ENCODE measurements around the gene SLC9B2. TPM values are rescaled to one million over a fixed set of nuclear protein-coding genes. Genes with fewer than 3 reads are reported as not detected.

The SLC9B2 gene
- total RNA-seq (1 to 10 TPM; 2.7 to 8.6 (median 5.5) TPM), polyA plus RNA-seq (1 to 10 TPM; 3.4 to 6.0 (median 4.2) TPM)
- long read RNA-seq, donor 1, partial matches to known transcripts = 0 of 2 reads
- long read RNA-seq, donor 1, other reads (novel, unspliced or antisense) = 1 of 2 reads
- long read RNA-seq, donor 2, partial matches to known transcripts = 0 of 1 reads
- long read RNA-seq, donor 2, other reads (novel, unspliced or antisense) = 1 of 1 reads

DNA sequence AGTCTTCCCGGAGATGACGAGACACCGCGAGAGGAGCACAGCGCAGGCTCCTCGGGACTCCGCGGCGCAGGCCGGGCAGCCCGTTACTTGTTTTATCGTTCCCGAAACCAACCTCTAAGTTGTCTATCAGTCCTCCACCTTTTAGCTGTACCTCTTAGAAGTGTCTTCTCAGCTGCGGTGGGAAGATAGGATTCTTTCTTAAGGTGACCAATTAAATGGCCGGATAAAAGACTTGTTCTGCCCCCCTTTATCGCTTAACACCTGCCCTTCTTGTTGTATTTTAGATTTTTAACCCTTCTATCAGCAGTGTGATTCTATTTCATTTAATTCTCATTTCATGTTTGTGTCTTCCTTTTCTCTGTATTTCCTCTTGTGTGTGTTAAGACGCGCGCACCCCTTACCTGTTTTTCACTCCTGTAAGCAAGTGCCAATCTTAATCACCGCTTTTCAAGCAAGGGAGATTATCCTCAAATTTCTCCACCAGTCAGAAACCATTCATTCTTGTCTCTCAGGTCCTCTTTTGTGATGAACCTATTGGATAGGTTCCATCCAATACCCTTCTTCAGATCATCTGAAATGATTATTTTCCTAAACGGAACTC is at the start of gene SLC9B2:
Gene SLC9B2 (minus strand): TSS at position 15 of the 601 bp plus-strand sequence. CDS start 9,211 bp downstream, outside the sequence.
- peaks cover 0 to 26% of the 10 kb centered on the region in 2 donors for H3K36me3 ChIP-seq (ENCODE audit: insufficient read depth in 1 of 2, low read depth in 1 of 2)
- peak within 1 kb of the TSS; percentile 76 for H3K4me3 ChIP-seq
- TF ChIP-seq, protein P1, sequence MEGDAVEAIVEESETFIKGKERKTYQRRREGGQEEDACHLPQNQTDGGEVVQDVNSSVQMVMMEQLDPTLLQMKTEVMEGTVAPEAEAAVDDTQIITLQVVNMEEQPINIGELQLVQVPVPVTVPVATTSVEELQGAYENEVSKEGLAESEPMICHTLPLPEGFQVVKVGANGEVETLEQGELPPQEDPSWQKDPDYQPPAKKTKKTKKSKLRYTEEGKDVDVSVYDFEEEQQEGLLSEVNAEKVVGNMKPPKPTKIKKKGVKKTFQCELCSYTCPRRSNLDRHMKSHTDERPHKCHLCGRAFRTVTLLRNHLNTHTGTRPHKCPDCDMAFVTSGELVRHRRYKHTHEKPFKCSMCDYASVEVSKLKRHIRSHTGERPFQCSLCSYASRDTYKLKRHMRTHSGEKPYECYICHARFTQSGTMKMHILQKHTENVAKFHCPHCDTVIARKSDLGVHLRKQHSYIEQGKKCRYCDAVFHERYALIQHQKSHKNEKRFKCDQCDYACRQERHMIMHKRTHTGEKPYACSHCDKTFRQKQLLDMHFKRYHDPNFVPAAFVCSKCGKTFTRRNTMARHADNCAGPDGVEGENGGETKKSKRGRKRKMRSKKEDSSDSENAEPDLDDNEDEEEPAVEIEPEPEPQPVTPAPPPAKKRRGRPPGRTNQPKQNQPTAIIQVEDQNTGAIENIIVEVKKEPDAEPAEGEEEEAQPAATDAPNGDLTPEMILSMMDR (IDR thresholded peaks at IDR 0.05) = no peak
- 17 to 20% (median 20%) methylated on average over 21 of the region's 21 CpGs for WGBS, 3 donors
- DNase-seq (no peak), ATAC-seq (peak in 1 of 4 donors; percentile 1)
- H3K4me1 ChIP-seq = no peaks in the 10 kb centered on the region
- H3K27me3 ChIP-seq (ENCODE audit: insufficient read depth in 3 of 3, low read length in 2 of 3) = no peaks in the 10 kb centered on the region
- H3K27ac ChIP-seq = peak within 1 kb of the TSS; percentile 90
- no peaks in the 10 kb centered on the region for H3K9me3 ChIP-seq
- intact Hi-C loops (cut with DNase I) = no loop called here

DNA sequence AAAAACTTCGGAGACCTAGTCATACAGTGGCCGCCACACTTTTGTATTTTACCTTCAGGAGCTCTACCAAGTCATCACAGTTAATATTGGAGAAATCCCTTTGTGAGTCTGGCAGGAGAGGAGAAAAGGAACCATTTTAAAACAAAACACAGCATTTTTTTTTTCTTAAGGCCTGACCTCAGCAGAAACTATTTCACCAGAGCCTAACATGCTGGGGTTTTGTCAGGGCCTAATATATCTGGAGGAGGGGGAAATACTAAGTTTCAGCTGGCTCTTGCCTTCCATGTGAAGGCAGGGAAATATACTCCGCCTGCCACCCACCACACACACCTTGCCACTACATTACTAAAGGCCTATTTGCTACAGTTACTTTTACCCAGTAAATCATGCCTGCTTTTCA is 49.6 kb upstream of the SLC9B2 start:
- Histone ChIP-seq H3K27me3 (ENCODE audit: insufficient read depth in 3 of 3, low read length in 2 of 3) (no peaks in the 10 kb centered on the region), H3K9me3 (no peaks in the 10 kb centered on the region), H3K4me1 (no peaks in the 10 kb centered on the region), H3K4me3 (no peak overlapping the region), H3K36me3 (ENCODE audit: insufficient read depth in 1 of 2, low read depth in 1 of 2) (no peaks in the 10 kb centered on the region), H3K27ac (no peak overlapping the region)
- TF ChIP-seq, protein P1 (IDR thresholded peaks at IDR 0.05) = no peak
- ATAC-seq = no peak
- intact Hi-C loops (cut with DNase I) = no loop called here
- 96 to 99% (median 96%) methylated on average over 3 of the region's 3 CpGs for WGBS, 3 donors
- no peak for DNase-seq

DNA sequence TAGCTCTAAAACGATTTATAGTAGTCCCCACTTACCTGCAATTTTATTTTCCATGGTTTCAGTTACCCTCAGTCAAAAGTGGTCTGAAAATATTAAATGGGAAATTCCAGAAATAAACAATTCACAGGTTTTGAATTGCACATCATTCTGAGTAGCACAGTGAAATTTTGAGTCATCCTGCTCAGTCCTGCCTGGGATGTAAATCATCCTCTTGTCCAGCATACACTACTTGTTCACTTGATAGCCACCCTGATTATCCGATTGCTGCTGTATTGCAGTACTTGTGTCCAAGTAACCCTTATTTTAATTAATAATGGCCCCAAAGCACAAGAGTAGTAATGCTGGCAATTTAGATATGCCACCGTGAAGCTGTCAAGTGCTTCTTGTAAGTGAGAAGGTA is 46.6 kb upstream of the SLC9B2 start:
- H3K9me3 ChIP-seq = no peaks in the 10 kb centered on the region
- no peak overlapping the region for H3K4me3 ChIP-seq
- 73 to 93% (median 78%) methylated on average over 3 of the region's 3 CpGs for WGBS, 3 donors
- no peak for DNase-seq
- H3K36me3 ChIP-seq (ENCODE audit: insufficient read depth in 1 of 2, low read depth in 1 of 2) = no peaks in the 10 kb centered on the region
- no peaks in the 10 kb centered on the region for H3K27me3 ChIP-seq (ENCODE audit: insufficient read depth in 3 of 3, low read length in 2 of 3)
- TF ChIP-seq, protein P1 (IDR thresholded peaks at IDR 0.05) = no peak
- no peak overlapping the region for H3K27ac ChIP-seq
- intact Hi-C loops (cut with DNase I) = no loop called here
- ATAC-seq = no peak
- no peaks in the 10 kb centered on the region for H3K4me1 ChIP-seq

- intact Hi-C loops (cut with DNase I) = no loop called here
- H3K4me1 ChIP-seq = no peaks in the 10 kb centered on the region
- TF ChIP-seq, protein P1 (IDR thresholded peaks at IDR 0.05) = no peak
- ATAC-seq (no peak), DNase-seq (no peak)
- WGBS, 3 donors = 39 to 48% (median 40%) methylated on average over 1 of the region's 1 CpG
- H3K27ac ChIP-seq = no peak overlapping the region
- H3K27me3 ChIP-seq (ENCODE audit: insufficient read depth in 3 of 3, low read length in 2 of 3) = no peaks in the 10 kb centered on the region
- no peak overlapping the region for H3K4me3 ChIP-seq
- no peaks in the 10 kb centered on the region for H3K36me3 ChIP-seq (ENCODE audit: insufficient read depth in 1 of 2, low read depth in 1 of 2)
- no peaks in the 10 kb centered on the region for H3K9me3 ChIP-seq
Measured at GRCh38 chr4:103118166-103118565, 41.6 kb upstream of the SLC9B2 start.

Data from psoas muscle (tissue), 8 donors.